GM23338 (cell line): ENCODE measurements around the gene LAYN. TPM values are rescaled to one million over a fixed set of nuclear protein-coding genes. Genes with fewer than 3 reads are reported as not detected.

Source experiments
- ATAC-seq: fragments of 200-7000 bp; cut with Tn5 transposase; 3 replicates; pipeline ENCODE4 v1.9.1; 2020
- DNase-seq: peaks from one replicate; pipeline ENCODE4 v3.0.0-alpha.2; 2015; ENCODE audit warnings: low spot score
- H2AFZ ChIP-seq: fragments of 200-600 bp; sonication (generic); 2 replicates; pipeline ENCODE4 v1.8.0; 2016; ENCODE audit warnings: antibody characterized with exemption, mild to moderate bottlenecking, moderate library complexity
- H3F3A ChIP-seq: fragments of 200-600 bp; sonication (generic); replicated peaks from 2 replicates; pipeline ENCODE4 v1.8.0; 2017; ENCODE audit warnings: antibody characterized with exemption, mixed run types, low read depth
- H3K27ac ChIP-seq: fragments of 200-600 bp; sonication (generic); 2 replicates; pipeline ENCODE4 v1.6.1; 2016; ENCODE audit warnings: low read depth
- H3K27me3 ChIP-seq: fragments of 200-600 bp; sonication (generic); 2 replicates; pipeline ENCODE4 v1.8.0; 2016; ENCODE audit warnings: mild to moderate bottlenecking, mixed run types, moderate library complexity; ENCODE audit not compliant: insufficient read depth
- H3K36me3 ChIP-seq: fragments of 200-600 bp; sonication (generic); 2 replicates; pipeline ENCODE4 v1.8.0; 2016; ENCODE audit warnings: mild to moderate bottlenecking; ENCODE audit not compliant: insufficient read depth
- H3K4me1 ChIP-seq: fragments of 200-600 bp; sonication (generic); 2 replicates; pipeline ENCODE4 v1.8.0; 2016; ENCODE audit warnings: mild to moderate bottlenecking, moderate library complexity; ENCODE audit not compliant: insufficient read depth
- H3K4me2 ChIP-seq: fragments of 200-600 bp; sonication (generic); 2 replicates; pipeline ENCODE4 v1.7.1; 2017; ENCODE audit warnings: mixed run types
- H3K4me3 ChIP-seq: fragments of 200-600 bp; sonication (generic); 2 replicates; pipeline ENCODE4 v1.6.1; 2016; ENCODE audit warnings: mixed run types
- H3K79me2 ChIP-seq: fragments of 200-600 bp; sonication (generic); replicated peaks from 2 replicates; pipeline ENCODE4 v1.8.0; 2017; ENCODE audit warnings: mild to moderate bottlenecking; ENCODE audit not compliant: insufficient read depth
- H3K9me2 ChIP-seq: fragments of 200-600 bp; sonication (generic); 2 replicates; pipeline ENCODE4 v1.8.0; 2017; ENCODE audit not compliant: insufficient read depth
- H4K20me1 ChIP-seq: fragments of 200-600 bp; sonication (generic); replicated peaks from 2 replicates; pipeline ENCODE4 v1.8.0; 2017; ENCODE audit warnings: mild to moderate bottlenecking; ENCODE audit not compliant: insufficient read depth
- H3K27ac Mint-ChIP-seq: 2 replicates; pipeline ENCODE4 v1.8.0; 2020; ENCODE audit warnings: inconsistent platforms, mild to moderate bottlenecking, moderate library complexity, mixed read lengths
- H3K27me3 Mint-ChIP-seq: 3 replicates; pipeline ENCODE4 v1.8.0; 2022; ENCODE audit warnings: low read depth, mild to moderate bottlenecking, moderate library complexity, mixed read lengths, inconsistent platforms; ENCODE audit not compliant: insufficient read depth, poor library complexity
- H3K36me3 Mint-ChIP-seq: 3 replicates; pipeline ENCODE4 v1.8.0; 2021; ENCODE audit warnings: low read depth, mild to moderate bottlenecking, inconsistent platforms, moderate library complexity, mixed read lengths
- H3K4me1 Mint-ChIP-seq: 3 replicates; pipeline ENCODE4 v1.8.0; 2020; ENCODE audit warnings: mild to moderate bottlenecking, inconsistent platforms, mixed read lengths
- H3K4me3 Mint-ChIP-seq: 3 replicates; pipeline ENCODE4 v1.8.0; 2021; ENCODE audit warnings: moderate library complexity, mild to moderate bottlenecking, inconsistent platforms, mixed read lengths
- H3K9me3 Mint-ChIP-seq: 3 replicates; pipeline ENCODE4 v1.8.0; 2020; ENCODE audit warnings: moderate library complexity, mild to moderate bottlenecking, inconsistent platforms, mixed read lengths
- CREB1 ChIP-seq: fragments of 250-450 bp; sonication (Bioruptor Pico); IDR thresholded peaks from 2 replicates; pipeline ENCODE4 v1.5.0; 2020; ENCODE audit warnings: low read depth, mild to moderate bottlenecking, moderate library complexity
- CTCF ChIP-seq, 2 experiments: fragments of 200-600 bp in 1 of 2; sonication (generic) in 1 of 2; conservative IDR thresholded peaks; 2 replicates each; pipeline versions ENCODE4 v1.5.1 to v1.6.1; 2016 to 2017; ENCODE audit warnings: antibody characterized with exemption in 2 of 2, low read depth in 2 of 2, mild to moderate bottlenecking in 2 of 2, moderate library complexity in 1 of 2
- ETS1 ChIP-seq: IDR thresholded peaks from 2 replicates; pipeline ENCODE4 v1.6.1; 2016; ENCODE audit warnings: antibody characterized with exemption
- EZH2 ChIP-seq: fragments of 200-600 bp; sonication (generic); IDR thresholded peaks from one replicate; pipeline ENCODE4 v1.8.0; 2017; ENCODE audit warnings: antibody characterized with exemption, mild to moderate bottlenecking, low read depth; ENCODE audit not compliant: unreplicated experiment
- EZH2phosphoT487 ChIP-seq: fragments of 200-600 bp; sonication (generic); IDR thresholded peaks from one replicate; pipeline ENCODE4 v1.8.1; 2018; ENCODE audit warnings: antibody characterized with exemption; ENCODE audit not compliant: unreplicated experiment
- JUNB ChIP-seq: IDR thresholded peaks from one replicate; pipeline ENCODE4 v1.6.1; 2016; ENCODE audit warnings: antibody characterized with exemption; ENCODE audit not compliant: unreplicated experiment
- NANOG ChIP-seq: IDR thresholded peaks from 2 replicates; pipeline ENCODE4 v1.6.1; 2016; ENCODE audit warnings: antibody characterized with exemption, borderline replicate concordance
- POLR2AphosphoS5 ChIP-seq: IDR thresholded peaks from 2 replicates; pipeline ENCODE4 v1.6.1; 2016; ENCODE audit warnings: antibody characterized with exemption, low read depth
- REST ChIP-seq: IDR thresholded peaks from one replicate; pipeline ENCODE4 v1.6.1; 2018; ENCODE audit warnings: antibody characterized with exemption; ENCODE audit not compliant: unreplicated experiment
- STAT1 ChIP-seq: IDR thresholded peaks from one replicate; pipeline ENCODE4 v1.6.1; 2016; ENCODE audit warnings: antibody characterized with exemption; ENCODE audit not compliant: unreplicated experiment
- ZNF114 ChIP-seq: fragments of 250-450 bp; sonication (Bioruptor Pico); IDR thresholded peaks from 2 replicates; pipeline ENCODE4 v1.5.0; 2020; ENCODE audit warnings: mild to moderate bottlenecking, moderate library complexity
- ZNF331 ChIP-seq: fragments of 250-450 bp; sonication (Bioruptor Pico); IDR thresholded peaks from 2 replicates; pipeline ENCODE4 v1.5.0; 2020; ENCODE audit warnings: low read depth, mild to moderate bottlenecking, moderate library complexity
- ZNF462 ChIP-seq: fragments of 250-450 bp; sonication (Bioruptor Pico); IDR thresholded peaks from 2 replicates; pipeline ENCODE4 v1.5.0; 2020; ENCODE audit warnings: mild to moderate bottlenecking, moderate library complexity
- polyA plus RNA-seq: library from polyadenylated mRNA; unstranded; fragments of >200 nt; fragmentation: Nextera tagmentation; extraction: Ambion mirVana; gene quantifications from 2 replicates; pipeline ENCODE4 v1.2.1, GENCODE V29; 2016
- total RNA-seq: library from RNA; depleted of rRNA; stranded (reverse); fragments of >200 nt; shearing (Covaris generic); gene quantifications from 2 replicates; pipeline ENCODE4 v1.2.3, GENCODE V29; 2014

LAYN gene
- total and polyA plus RNA-seq, 2 experiments from 2014 or later, result 6.8 to 7.9 TPM

- no peaks in the 10 kb centered on the region for H3K36me3 ChIP-seq
- H3K27ac Mint-ChIP-seq, result no peak overlapping the region
- peaks cover 9% of the 10 kb centered on the region for H3K4me1 Mint-ChIP-seq
- no peaks in the 10 kb centered on the region for H3K9me3 Mint-ChIP-seq
- no peak overlapping the region for H3K4me3 Mint-ChIP-seq
- H2AFZ ChIP-seq, result no peak overlapping the region
- no peaks in the 10 kb centered on the region for H3K27me3 Mint-ChIP-seq
- H3K4me1 ChIP-seq, result peaks cover 3% of the 10 kb centered on the region; the same call in 1 of the 2 replicates
- H3F3A ChIP-seq, result no peaks in the 10 kb centered on the region
- ATAC-seq, result no peak
- H3K4me3 ChIP-seq, result no peak overlapping the region
- TF ChIP-seq NANOG (no peak), CTCF (conservative IDR thresholded peaks at IDR 0.05; ENCODE audit: low read depth in 2 of 2) (no peak), STAT1 (no peak), EZH2 (no peak), ZNF114 (CRISPR knock-in tag) (no peak), ETS1 (no peak), CREB1 (CRISPR knock-in tag) (no peak), ZNF331 (CRISPR knock-in tag) (no peak), ZNF462 (CRISPR knock-in tag) (no peak), REST (no peak), JUNB (no peak), EZH2phosphoT487 (no peak), POLR2AphosphoS5 (no peak)
- H3K36me3 Mint-ChIP-seq, result no peaks in the 10 kb centered on the region
- DNase-seq, result no peak
- no peak overlapping the region for H3K4me2 ChIP-seq
- no peaks in the 10 kb centered on the region for H3K79me2 ChIP-seq
- H3K27me3 ChIP-seq, result no peaks in the 10 kb centered on the region
- H4K20me1 ChIP-seq, result no peaks in the 10 kb centered on the region
- no peaks in the 10 kb centered on the region for H3K9me2 ChIP-seq
- H3K27ac ChIP-seq, result no peak overlapping the region
These were observed 40.8 kb downstream of the LAYN start for GRCh38 chr11:111581341-111581740.
